ENCODE results near the gene TCF7L2.

The TCF7L2 gene

DNA sequence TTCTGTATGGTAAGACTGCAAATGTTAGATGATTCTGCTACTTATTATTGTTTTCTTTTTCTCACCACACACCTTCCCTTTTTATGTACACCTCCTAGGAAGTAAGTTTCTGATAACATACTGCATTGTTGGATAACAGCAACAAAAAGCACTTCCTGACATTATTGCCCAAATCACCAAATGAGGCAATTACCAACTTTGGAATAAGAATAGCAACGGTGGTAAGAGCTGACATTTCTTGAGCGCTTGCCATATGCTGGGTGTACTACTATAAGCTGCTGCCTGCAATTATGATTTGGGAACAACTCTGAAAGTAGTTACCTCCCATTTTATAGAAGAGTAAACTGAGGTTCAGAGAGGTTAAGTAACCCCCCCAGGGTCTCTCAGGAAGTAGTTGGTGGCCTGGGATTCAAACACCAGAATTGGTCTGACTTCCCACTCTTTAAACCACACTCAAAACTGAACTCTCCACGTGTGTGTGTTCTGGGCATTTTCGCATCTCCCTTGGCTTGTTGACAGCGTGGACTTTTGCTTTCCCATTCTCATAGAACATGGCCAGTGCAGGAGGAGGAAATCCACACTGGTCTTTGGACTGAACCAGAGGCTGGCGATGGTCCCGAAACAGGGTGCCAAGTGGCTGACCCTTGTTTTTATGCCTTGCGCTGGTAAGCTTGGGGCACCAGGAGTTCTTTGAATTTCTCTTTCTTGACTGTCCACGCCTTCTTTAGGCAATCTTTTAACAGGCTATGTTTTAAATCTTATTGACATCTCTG lies 71.4 kb downstream of the TCF7L2 start:
- Histone ChIP-seq H3K18ac (ENCODE audit: low read depth in 1 of 2, low read length in 2 of 2) (no peak overlapping the region), H2BK120ac (ENCODE audit: low read depth, low read length) (no peak overlapping the region), H2BK12ac (ENCODE audit: low read length in 2 of 2) (peak overlapping the region in 1 of 2 experiments; percentile 9), H4K91ac (ENCODE audit: low read length) (no peak overlapping the region), H3K4ac (ENCODE audit: low read depth in 1 of 2, low read length in 2 of 2) (peak overlapping the region in 1 of 2 experiments; percentile 47), H3K4me2 (ENCODE audit: low read length, poor library complexity, severe bottlenecking) (no peak overlapping the region), H3K79me1 (replicated peaks; ENCODE audit: low read length, poor library complexity, severe bottlenecking) (peaks cover 16% of the 10 kb centered on the region), H3K9me3 (ENCODE audit: control insufficient read depth, low read length) (no peaks in the 10 kb centered on the region), H3K4me3 (ENCODE audit: insufficient read depth in 1 of 2, low read depth in 1 of 2, low read length in 2 of 2) (no peak overlapping the region), H2BK15ac (ENCODE audit: low read depth, poor library complexity, severe bottlenecking) (no peak overlapping the region), H3K27ac (ENCODE audit: low read length, poor library complexity, severe bottlenecking) (no peak overlapping the region), H3K9ac (ENCODE audit: low read length) (peak overlapping the region; percentile 19), H4K8ac (ENCODE audit: low read length) (peak overlapping the region; percentile 52), H3K23ac (ENCODE audit: low read length in 2 of 2) (no peak overlapping the region), H2AFZ (ENCODE audit: low read depth, low read length) (no peak overlapping the region), H3K4me1 (ENCODE audit: control insufficient read depth, insufficient read depth, low read depth, low read length) (peaks cover 32% of the 10 kb centered on the region), H3K36me3 (ENCODE audit: control insufficient read depth in 1 of 2, insufficient read depth in 2 of 2, low read depth in 1 of 2, low read length in 2 of 2) (peaks cover 0 to 13% of the 10 kb centered on the region in 2 experiments), H2AK5ac (ENCODE audit: low read length, severe bottlenecking) (no peak overlapping the region), H2BK5ac (ENCODE audit: low read depth, low read length, poor library complexity, severe bottlenecking) (no peak overlapping the region), H3K14ac (ENCODE audit: low read length in 2 of 2) (no peak overlapping the region), H3K27me3 (ENCODE audit: control insufficient read depth in 1 of 2, insufficient read depth in 1 of 2, low read length in 2 of 2) (no peaks in the 10 kb centered on the region)
- 88% methylated on average over 7 of the region's 9 CpGs for WGBS
- DNase-seq = peak; percentile 14

DNA sequence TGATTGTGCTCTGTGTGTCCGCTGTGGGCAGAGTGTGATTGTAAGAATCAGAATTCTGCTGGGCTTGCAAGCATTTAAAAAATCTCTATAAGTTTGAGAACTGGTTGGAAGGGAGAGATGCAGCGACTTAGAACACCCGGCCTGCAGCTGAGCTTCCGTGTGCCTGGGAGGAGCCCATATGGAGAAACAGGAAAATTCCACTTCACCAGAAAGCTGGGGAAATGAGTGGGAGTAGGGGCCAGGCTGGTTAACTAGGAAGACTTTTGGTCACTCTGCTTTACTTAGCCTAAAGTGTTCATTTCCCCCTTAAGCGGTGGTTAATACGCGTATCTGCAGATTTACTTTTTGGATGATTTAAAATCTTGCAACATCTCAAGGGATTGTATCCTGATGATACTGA lies 72.2 kb downstream of the TCF7L2 start:
- H3K36me3 ChIP-seq (ENCODE audit: control insufficient read depth in 1 of 2, insufficient read depth in 2 of 2, low read depth in 1 of 2, low read length in 2 of 2) = peaks cover 0 to 12% of the 10 kb centered on the region in 2 experiments
- no peak overlapping the region for H4K8ac ChIP-seq (ENCODE audit: low read length)
- peaks cover 31% of the 10 kb centered on the region for H3K4me1 ChIP-seq (ENCODE audit: control insufficient read depth, insufficient read depth, low read depth, low read length)
- H2AFZ ChIP-seq (ENCODE audit: low read depth, low read length) = no peak overlapping the region
- H2AK5ac ChIP-seq (ENCODE audit: low read length, severe bottlenecking) = no peak overlapping the region
- H3K23ac ChIP-seq (ENCODE audit: low read length in 2 of 2) = no peak overlapping the region
- no peak overlapping the region for H3K27ac ChIP-seq (ENCODE audit: low read length, poor library complexity, severe bottlenecking)
- no peak overlapping the region for H3K4ac ChIP-seq (ENCODE audit: low read depth in 1 of 2, low read length in 2 of 2)
- no peak overlapping the region for H2BK120ac ChIP-seq (ENCODE audit: low read depth, low read length)
- H2BK15ac ChIP-seq (ENCODE audit: low read depth, poor library complexity, severe bottlenecking) = no peak overlapping the region
- H3K79me1 ChIP-seq (replicated peaks; ENCODE audit: low read length, poor library complexity, severe bottlenecking) = peaks cover 14% of the 10 kb centered on the region
- H3K14ac ChIP-seq (ENCODE audit: low read length in 2 of 2) = no peak overlapping the region
- H3K9ac ChIP-seq (ENCODE audit: low read length) = peak overlapping the region; percentile 19
- H3K9me3 ChIP-seq (ENCODE audit: control insufficient read depth, low read length) = no peaks in the 10 kb centered on the region
- H2BK12ac ChIP-seq (ENCODE audit: low read length in 2 of 2) = no peak overlapping the region
- peak overlapping the region in 1 of 2 experiments; percentile 51 for H3K18ac ChIP-seq (ENCODE audit: low read depth in 1 of 2, low read length in 2 of 2)
- DNase-seq = peak; percentile 68
- H4K91ac ChIP-seq (ENCODE audit: low read length) = no peak overlapping the region
- no peak overlapping the region for H3K4me2 ChIP-seq (ENCODE audit: low read length, poor library complexity, severe bottlenecking)
- 27% methylated on average over 4 of the region's 7 CpGs for WGBS
- no peak overlapping the region for H2BK5ac ChIP-seq (ENCODE audit: low read depth, low read length, poor library complexity, severe bottlenecking)
- H3K4me3 ChIP-seq (ENCODE audit: insufficient read depth in 1 of 2, low read depth in 1 of 2, low read length in 2 of 2) = no peak overlapping the region
- no peaks in the 10 kb centered on the region for H3K27me3 ChIP-seq (ENCODE audit: control insufficient read depth in 1 of 2, insufficient read depth in 1 of 2, low read length in 2 of 2)

DNA sequence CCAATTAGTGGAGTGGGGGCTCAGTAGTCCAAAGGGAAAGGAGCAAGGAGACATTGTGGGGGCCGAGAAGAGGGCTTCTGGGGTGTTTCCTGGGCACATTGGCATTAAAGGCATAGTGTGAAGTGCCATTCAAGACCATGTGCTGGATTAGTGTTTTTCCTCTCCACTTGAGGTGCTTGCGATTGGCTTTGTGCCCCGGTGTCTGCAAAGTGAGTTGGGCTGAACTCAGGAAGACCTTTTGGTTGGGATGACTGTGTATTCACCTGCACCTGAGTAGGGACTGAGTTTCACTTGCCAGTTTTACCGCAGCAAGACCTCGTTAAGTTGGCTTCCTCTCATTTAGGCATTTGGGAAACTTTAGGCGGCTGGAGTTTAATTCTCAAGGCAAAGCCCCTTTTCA lies 73.0 kb downstream of the TCF7L2 start:
- H2BK15ac ChIP-seq (ENCODE audit: low read depth, poor library complexity, severe bottlenecking) = no peak overlapping the region
- H3K27me3 ChIP-seq (ENCODE audit: control insufficient read depth in 1 of 2, insufficient read depth in 1 of 2, low read length in 2 of 2) = no peaks in the 10 kb centered on the region
- peaks cover 0 to 10% of the 10 kb centered on the region in 2 experiments for H3K36me3 ChIP-seq (ENCODE audit: control insufficient read depth in 1 of 2, insufficient read depth in 2 of 2, low read depth in 1 of 2, low read length in 2 of 2)
- H2BK120ac ChIP-seq (ENCODE audit: low read depth, low read length) = no peak overlapping the region
- H3K4me1 ChIP-seq (ENCODE audit: control insufficient read depth, insufficient read depth, low read depth, low read length) = peaks cover 33% of the 10 kb centered on the region
- no peak overlapping the region for H4K8ac ChIP-seq (ENCODE audit: low read length)
- 99% methylated on average over 6 of the region's 6 CpGs for WGBS
- H3K4me2 ChIP-seq (ENCODE audit: low read length, poor library complexity, severe bottlenecking) = no peak overlapping the region
- no peak overlapping the region for H3K18ac ChIP-seq (ENCODE audit: low read depth in 1 of 2, low read length in 2 of 2)
- no peak overlapping the region for H4K91ac ChIP-seq (ENCODE audit: low read length)
- no peak overlapping the region for H3K27ac ChIP-seq (ENCODE audit: low read length, poor library complexity, severe bottlenecking)
- no peak overlapping the region for H2AFZ ChIP-seq (ENCODE audit: low read depth, low read length)
- no peak overlapping the region for H3K14ac ChIP-seq (ENCODE audit: low read length in 2 of 2)
- no peaks in the 10 kb centered on the region for H3K9me3 ChIP-seq (ENCODE audit: control insufficient read depth, low read length)
- no peak overlapping the region for H2BK5ac ChIP-seq (ENCODE audit: low read depth, low read length, poor library complexity, severe bottlenecking)
- DNase-seq = no peak
- no peak overlapping the region for H2AK5ac ChIP-seq (ENCODE audit: low read length, severe bottlenecking)
- H3K4ac ChIP-seq (ENCODE audit: low read depth in 1 of 2, low read length in 2 of 2) = no peak overlapping the region
- H3K4me3 ChIP-seq (ENCODE audit: insufficient read depth in 1 of 2, low read depth in 1 of 2, low read length in 2 of 2) = no peak overlapping the region
- no peak overlapping the region for H3K9ac ChIP-seq (ENCODE audit: low read length)
- H3K79me1 ChIP-seq (replicated peaks; ENCODE audit: low read length, poor library complexity, severe bottlenecking) = peaks cover 12% of the 10 kb centered on the region
- no peak overlapping the region for H2BK12ac ChIP-seq (ENCODE audit: low read length in 2 of 2)
- H3K23ac ChIP-seq (ENCODE audit: low read length in 2 of 2) = no peak overlapping the region

DNA sequence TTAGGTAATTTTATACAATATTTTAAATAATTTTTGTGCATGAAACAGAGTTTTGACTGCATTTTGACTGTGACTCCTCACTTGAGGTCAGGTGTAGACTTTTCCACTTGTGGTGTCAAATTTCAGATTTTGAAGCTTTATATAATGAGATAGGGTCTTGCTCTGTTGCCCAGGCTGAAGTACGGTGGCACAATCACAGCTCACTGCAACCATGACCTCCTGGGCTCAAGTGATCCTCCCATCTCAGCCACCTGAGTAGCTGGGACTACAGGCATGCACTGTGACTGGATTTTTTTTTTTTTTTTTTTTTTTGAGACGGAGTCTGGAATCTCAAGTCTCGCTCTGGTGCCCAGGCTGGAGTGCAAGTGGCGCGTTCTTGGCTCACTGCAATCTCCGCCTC lies 74.9 kb downstream of the TCF7L2 start:
- Histone ChIP-seq H2BK15ac (ENCODE audit: low read depth, poor library complexity, severe bottlenecking) (no peak overlapping the region), H2BK12ac (ENCODE audit: low read length in 2 of 2) (no peak overlapping the region), H3K36me3 (ENCODE audit: control insufficient read depth in 1 of 2, insufficient read depth in 2 of 2, low read depth in 1 of 2, low read length in 2 of 2) (peaks cover 0 to 2% of the 10 kb centered on the region in 2 experiments), H3K27ac (ENCODE audit: low read length, poor library complexity, severe bottlenecking) (no peak overlapping the region), H2AFZ (ENCODE audit: low read depth, low read length) (no peak overlapping the region), H3K14ac (ENCODE audit: low read length in 2 of 2) (no peak overlapping the region), H2AK5ac (ENCODE audit: low read length, severe bottlenecking) (no peak overlapping the region), H3K23ac (ENCODE audit: low read length in 2 of 2) (no peak overlapping the region), H2BK5ac (ENCODE audit: low read depth, low read length, poor library complexity, severe bottlenecking) (no peak overlapping the region), H4K8ac (ENCODE audit: low read length) (no peak overlapping the region), H3K18ac (ENCODE audit: low read depth in 1 of 2, low read length in 2 of 2) (no peak overlapping the region), H3K4me3 (ENCODE audit: insufficient read depth in 1 of 2, low read depth in 1 of 2, low read length in 2 of 2) (no peak overlapping the region), H4K91ac (ENCODE audit: low read length) (no peak overlapping the region), H2BK120ac (ENCODE audit: low read depth, low read length) (no peak overlapping the region), H3K27me3 (ENCODE audit: control insufficient read depth in 1 of 2, insufficient read depth in 1 of 2, low read length in 2 of 2) (no peaks in the 10 kb centered on the region), H3K9me3 (ENCODE audit: control insufficient read depth, low read length) (no peaks in the 10 kb centered on the region), H3K4me2 (ENCODE audit: low read length, poor library complexity, severe bottlenecking) (no peak overlapping the region), H3K4ac (ENCODE audit: low read depth in 1 of 2, low read length in 2 of 2) (no peak overlapping the region), H3K4me1 (ENCODE audit: control insufficient read depth, insufficient read depth, low read depth, low read length) (peaks cover 31% of the 10 kb centered on the region), H3K9ac (ENCODE audit: low read length) (no peak overlapping the region), H3K79me1 (replicated peaks; ENCODE audit: low read length, poor library complexity, severe bottlenecking) (peaks cover 8% of the 10 kb centered on the region)
- 92% methylated on average over 5 of the region's 6 CpGs for WGBS
- no peak for DNase-seq
